22Rv1 (cell line): ENCODE results near the gene EYA2.
"Not testable (repeated sequence)": the region's sequence is repeated elsewhere in the genome, so short reads cannot be mapped to it uniquely, and the experiment has no call there.

Source experiments
- H3K27ac ChIP-seq: fragments of 450-650 bp; 2 replicates; pipeline ENCODE4 v1.5.1; 2017
- CTCF ChIP-seq: fragments of 450-650 bp; IDR thresholded peaks from 2 replicates; pipeline ENCODE4 v1.5.1; 2017; ENCODE audit warnings: mild to moderate bottlenecking
- ZFX ChIP-seq: fragments of 450-650 bp; IDR thresholded peaks from 2 replicates; pipeline ENCODE4 v1.6.1; 2017; ENCODE audit warnings: antibody characterized with exemption, borderline replicate concordance

The EYA2 gene

GRCh38 chr20:46954490-46955038 is 59.9 kb downstream of the EYA2 start:
- TF ChIP-seq CTCF (no peak), ZFX (no peak)
- H3K27ac ChIP-seq: no peak overlapping the region

- no peak overlapping the region for H3K27ac ChIP-seq
- no peak for TF ChIP-seq CTCF
- no peak for TF ChIP-seq ZFX
These were observed 61.2 kb downstream of the EYA2 start for GRCh38 chr20:46955601-46956556.

- no peak overlapping the region for H3K27ac ChIP-seq
- TF ChIP-seq CTCF (no peak), ZFX (no peak)
These were observed 64.5 kb downstream of the EYA2 start for GRCh38 chr20:46959081-46959692.

- TF ChIP-seq CTCF (no peak), ZFX (no peak)
- H3K27ac ChIP-seq: no peak overlapping the region
These were observed 65.2 kb downstream of the EYA2 start for GRCh38 chr20:46959821-46960220.

GRCh38 chr20:46960536-46960935 is 65.9 kb downstream of the EYA2 start:
- no peak for TF ChIP-seq ZFX
- TF ChIP-seq CTCF: no peak
- no peak overlapping the region for H3K27ac ChIP-seq

GRCh38 chr20:46961968-46962367 is 67.3 kb downstream of the EYA2 start:
- H3K27ac ChIP-seq: not testable (repeated sequence)

GRCh38 chr20:46962452-46963195 is 68.0 kb downstream of the EYA2 start:
- H3K27ac ChIP-seq: no peak overlapping the region
- TF ChIP-seq ZFX (no peak), CTCF (no peak)
